Activated naive CD8-positive, alpha-beta T cell treated with anti-CD3 and anti-CD28 coated beads for 36 hours (primary cell): ENCODE results near the gene RPL36AL. TPM values are rescaled to one million over a fixed set of nuclear protein-coding genes. Genes with fewer than 3 reads are reported as not detected.
"Not testable (repeated sequence)": the region's sequence is repeated elsewhere in the genome, so short reads cannot be mapped to it uniquely, and the experiment has no call there.

Experiments used
- DNase-seq: peaks from one replicate; pipeline ENCODE4 v3.0.0; 2021
- H3K27ac Mint-ChIP-seq: one replicate; pipeline ENCODE4 v1.8.0; 2022; ENCODE audit warnings: mild to moderate bottlenecking, moderate library complexity, mixed read lengths
- H3K27me3 Mint-ChIP-seq: one replicate; pipeline ENCODE4 v1.8.0; 2022; ENCODE audit warnings: mild to moderate bottlenecking, mixed read lengths
- H3K36me3 Mint-ChIP-seq: one replicate; pipeline ENCODE4 v1.8.0; 2021; ENCODE audit warnings: mild to moderate bottlenecking, mixed read lengths
- H3K4me1 Mint-ChIP-seq: one replicate; pipeline ENCODE4 v1.8.0; 2021; ENCODE audit warnings: mixed read lengths
- H3K4me3 Mint-ChIP-seq: one replicate; pipeline ENCODE4 v1.8.0; 2022; ENCODE audit warnings: mild to moderate bottlenecking, moderate library complexity, mixed read lengths
- H3K9me3 Mint-ChIP-seq: one replicate; pipeline ENCODE4 v1.8.0; 2022; ENCODE audit warnings: mixed read lengths
- total RNA-seq, 2 experiments: library from RNA; stranded (reverse); gene quantifications; one replicate each; pipeline ENCODE4 v1.2.3, GENCODE V29; 2021

RPL36AL gene
- total RNA-seq, 2 experiments from 2014 or later: 236 to 250 TPM

- H3K9me3 Mint-ChIP-seq: no peaks in the 10 kb centered on the region
- H3K4me3 Mint-ChIP-seq: no peak overlapping the region
- DNase-seq: no peak
- H3K36me3 Mint-ChIP-seq: peaks cover 4% of the 10 kb centered on the region
- H3K4me1 Mint-ChIP-seq: peaks cover 10% of the 10 kb centered on the region
- no peak overlapping the region for H3K27ac Mint-ChIP-seq
- H3K27me3 Mint-ChIP-seq: no peaks in the 10 kb centered on the region
Measured at GRCh38 chr14:49594347-49595091, 25.9 kb downstream of the RPL36AL start.

- no peaks in the 10 kb centered on the region for H3K9me3 Mint-ChIP-seq
- H3K4me1 Mint-ChIP-seq: peaks cover 10% of the 10 kb centered on the region
- H3K27ac Mint-ChIP-seq: no peak overlapping the region
- H3K36me3 Mint-ChIP-seq: no peaks in the 10 kb centered on the region
- no peak for DNase-seq
- H3K27me3 Mint-ChIP-seq: no peaks in the 10 kb centered on the region
- H3K4me3 Mint-ChIP-seq: no peak overlapping the region
Measured at GRCh38 chr14:49593016-49593415, 27.4 kb downstream of the RPL36AL start.

GRCh38 chr14:49589387-49589786 is 31.0 kb downstream of the RPL36AL start:
- H3K27me3 Mint-ChIP-seq: peaks cover 11% of the 10 kb centered on the region
- H3K4me3 Mint-ChIP-seq: no peak overlapping the region
- H3K4me1 Mint-ChIP-seq: peaks cover 16% of the 10 kb centered on the region
- H3K27ac Mint-ChIP-seq: no peak overlapping the region
- no peak for DNase-seq
- no peaks in the 10 kb centered on the region for H3K9me3 Mint-ChIP-seq
- peaks cover 21% of the 10 kb centered on the region for H3K36me3 Mint-ChIP-seq

DNA sequence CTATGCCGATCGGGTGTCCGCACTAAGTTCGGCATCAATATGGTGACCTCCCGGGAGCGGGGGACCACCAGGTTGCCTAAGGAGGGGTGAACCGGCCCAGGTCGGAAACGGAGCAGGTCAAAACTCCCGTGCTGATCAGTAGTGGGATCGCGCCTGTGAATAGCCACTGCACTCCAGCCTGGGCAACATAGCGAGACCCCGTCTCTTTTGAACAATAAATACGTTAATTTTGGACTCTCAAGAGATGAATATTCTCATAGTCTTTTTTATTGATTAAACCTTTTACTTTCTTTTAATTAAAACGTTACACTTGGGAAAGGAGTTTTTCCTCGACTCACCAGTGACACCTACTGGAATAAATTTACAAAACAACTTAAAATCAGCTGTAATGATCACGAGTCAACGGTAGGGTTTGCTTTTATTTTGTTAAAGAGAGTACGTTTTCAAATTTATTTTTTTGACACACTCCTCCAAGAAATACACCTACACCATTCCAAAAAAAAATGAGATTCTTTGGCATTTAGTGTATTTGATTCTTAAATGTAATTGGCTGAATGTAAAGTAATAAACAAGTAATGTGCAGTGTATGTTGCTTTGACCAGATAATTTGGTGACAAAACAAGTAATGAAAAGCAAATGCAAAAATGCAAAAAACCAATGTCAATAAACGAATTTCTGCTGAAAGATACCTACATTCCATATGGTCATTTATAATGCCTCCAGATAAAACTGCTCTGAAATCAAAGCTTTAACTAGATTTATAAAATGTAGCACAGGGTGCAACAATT is 33.6 kb downstream of the RPL36AL start:
- peaks cover 39% of the 10 kb centered on the region for H3K4me1 Mint-ChIP-seq
- peak overlapping the region; percentile 100 for H3K27ac Mint-ChIP-seq
- H3K36me3 Mint-ChIP-seq: peaks cover 45% of the 10 kb centered on the region
- peaks cover 11% of the 10 kb centered on the region for H3K27me3 Mint-ChIP-seq
- no peak for DNase-seq
- peak overlapping the region; percentile 92 for H3K4me3 Mint-ChIP-seq
- no peaks in the 10 kb centered on the region for H3K9me3 Mint-ChIP-seq

- H3K27ac Mint-ChIP-seq: peak within 1 kb of the TSS; percentile 100
- no peaks in the 10 kb centered on the region for H3K9me3 Mint-ChIP-seq
- H3K36me3 Mint-ChIP-seq: peaks cover 53% of the 10 kb centered on the region
- peaks cover 46% of the 10 kb centered on the region for H3K4me1 Mint-ChIP-seq
- H3K27me3 Mint-ChIP-seq: peaks cover 11% of the 10 kb centered on the region
- DNase-seq: peak; percentile 97
- H3K4me3 Mint-ChIP-seq: peak within 1 kb of the TSS; percentile 92
Measured at GRCh38 chr14:49585803-49586672, 34.4 kb downstream of the RPL36AL start, which contains the start of gene RPS29. Gene RPS29 (minus strand): TSS chr14:49586380. CDS start chr14:49586346, 34 bp downstream.

- H3K4me1 Mint-ChIP-seq: peaks cover 49% of the 10 kb centered on the region
- peak overlapping the region; percentile 92 for H3K4me3 Mint-ChIP-seq
- not testable (repeated sequence) for H3K9me3 Mint-ChIP-seq
- H3K27ac Mint-ChIP-seq: peak overlapping the region; percentile 100
- peaks cover 11% of the 10 kb centered on the region for H3K27me3 Mint-ChIP-seq
- H3K36me3 Mint-ChIP-seq: peaks cover 57% of the 10 kb centered on the region
- DNase-seq: peak; percentile 12
Measured at GRCh38 chr14:49584981-49585640, 35.3 kb downstream of the RPL36AL start.

GRCh38 chr14:49584058-49584457 is 36.4 kb downstream of the RPL36AL start:
- H3K4me1 Mint-ChIP-seq: peaks cover 55% of the 10 kb centered on the region
- peak overlapping the region; percentile 100 for H3K27ac Mint-ChIP-seq
- H3K27me3 Mint-ChIP-seq: peaks cover 11% of the 10 kb centered on the region

GRCh38 chr14:49583629-49584028 is 36.8 kb downstream of the RPL36AL start:
- Mint-ChIP-seq H3K27me3 (peaks cover 11% of the 10 kb centered on the region), H3K4me1 (peaks cover 59% of the 10 kb centered on the region), H3K36me3 (peaks cover 63% of the 10 kb centered on the region), H3K4me3 (peak overlapping the region; percentile 92), H3K27ac (peak overlapping the region; percentile 100), H3K9me3 (no peaks in the 10 kb centered on the region)
- DNase-seq: no peak

More at GRCh38 chr14:49584058-49584457, 36.4 kb downstream of the RPL36AL start:
- H3K9me3 Mint-ChIP-seq: no peaks in the 10 kb centered on the region
- DNase-seq: no peak
- H3K36me3 Mint-ChIP-seq: peaks cover 60% of the 10 kb centered on the region
- H3K4me3 Mint-ChIP-seq: peak overlapping the region; percentile 92

DNA sequence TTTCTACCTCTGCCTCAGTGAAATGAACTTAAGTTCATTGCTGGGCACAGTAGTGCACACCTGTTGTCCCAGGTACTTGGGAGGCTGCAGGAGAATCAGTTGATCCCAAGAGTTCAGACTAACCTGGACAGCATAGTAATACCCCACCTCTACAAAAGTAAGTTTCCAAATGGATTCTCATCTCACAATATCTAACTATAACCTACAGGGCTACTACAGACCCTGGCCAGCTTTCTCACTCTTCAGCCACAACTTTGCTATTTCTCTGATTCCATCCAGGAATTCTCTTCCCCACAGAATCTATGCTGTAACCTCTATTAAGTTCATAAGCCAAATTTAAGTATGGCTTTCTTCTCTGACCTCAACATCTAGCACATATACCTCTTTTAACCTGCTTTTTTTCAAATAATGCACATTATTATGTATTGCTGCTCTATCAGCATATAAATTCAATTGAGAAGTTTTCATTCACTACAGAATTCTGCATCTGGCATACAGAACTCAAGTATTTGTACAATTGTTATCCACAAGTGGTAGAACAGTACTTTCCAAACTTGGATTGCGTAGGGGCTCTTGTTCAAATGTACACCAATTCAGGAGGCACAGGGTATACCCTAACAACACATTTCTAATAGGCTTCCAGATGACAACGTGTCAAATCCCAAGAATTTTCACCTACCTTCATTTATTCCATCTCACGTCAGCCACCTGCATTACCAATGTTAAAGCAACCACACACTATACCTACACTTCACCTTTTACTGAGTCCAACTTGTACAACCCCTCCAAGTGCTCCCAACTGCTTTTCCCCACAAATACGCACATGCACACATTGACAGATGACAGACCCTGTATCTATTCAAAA is 38.1 kb downstream of the RPL36AL start:
- Mint-ChIP-seq H3K4me1 (peaks cover 67% of the 10 kb centered on the region), H3K36me3 (peaks cover 71% of the 10 kb centered on the region), H3K27ac (peak overlapping the region; percentile 100), H3K9me3 (no peaks in the 10 kb centered on the region), H3K4me3 (peak overlapping the region; percentile 36), H3K27me3 (peaks cover 11% of the 10 kb centered on the region)
- no peak for DNase-seq

DNA sequence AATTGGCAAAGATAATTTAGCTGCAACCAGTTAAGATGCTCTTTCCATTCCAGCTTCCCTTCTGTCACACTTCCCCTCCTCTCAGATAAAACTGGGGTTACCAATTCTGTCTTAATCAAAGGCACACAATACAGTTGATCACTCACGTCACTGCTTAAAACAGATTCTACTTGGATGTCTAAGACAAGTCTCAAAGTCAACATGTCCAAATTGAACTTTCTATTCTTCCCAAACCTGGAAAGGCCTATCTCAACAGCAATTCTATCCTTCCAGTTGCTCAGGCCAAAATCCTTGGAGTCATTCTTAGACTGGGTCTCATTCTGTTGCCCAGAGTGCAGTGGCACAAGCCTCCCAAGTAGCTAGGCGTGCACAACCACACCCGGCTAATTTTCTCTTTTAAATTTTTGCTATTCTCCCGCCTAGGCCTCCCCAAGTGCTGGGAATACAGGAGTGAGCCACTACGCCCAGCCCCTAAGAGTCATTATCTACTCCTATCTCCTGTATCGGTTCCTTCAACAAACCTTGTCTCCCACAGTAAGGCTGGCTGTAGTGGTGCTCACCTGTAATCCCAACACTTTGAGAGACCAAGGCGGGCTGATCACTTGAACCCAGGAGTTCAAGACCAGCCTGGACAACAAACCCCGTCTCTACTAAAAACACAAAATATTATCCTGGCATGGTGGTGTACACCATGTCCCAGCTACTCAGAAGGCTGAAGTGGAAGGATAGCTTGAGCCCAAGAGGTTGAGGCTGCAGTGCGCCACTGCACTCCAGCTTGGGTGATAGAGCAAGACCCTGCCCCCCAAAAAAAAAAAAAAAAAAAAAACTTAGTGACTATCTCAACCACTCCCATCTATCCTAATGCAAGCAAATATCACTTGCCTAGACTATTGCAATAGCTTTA is 39.0 kb downstream of the RPL36AL start:
- H3K4me3 Mint-ChIP-seq: peak overlapping the region; percentile 36
- H3K27ac Mint-ChIP-seq: peak overlapping the region; percentile 79
- DNase-seq: no peak
- H3K9me3 Mint-ChIP-seq: no peaks in the 10 kb centered on the region
- peaks cover 9% of the 10 kb centered on the region for H3K27me3 Mint-ChIP-seq
- H3K4me1 Mint-ChIP-seq: peaks cover 66% of the 10 kb centered on the region
- peaks cover 77% of the 10 kb centered on the region for H3K36me3 Mint-ChIP-seq

DNA sequence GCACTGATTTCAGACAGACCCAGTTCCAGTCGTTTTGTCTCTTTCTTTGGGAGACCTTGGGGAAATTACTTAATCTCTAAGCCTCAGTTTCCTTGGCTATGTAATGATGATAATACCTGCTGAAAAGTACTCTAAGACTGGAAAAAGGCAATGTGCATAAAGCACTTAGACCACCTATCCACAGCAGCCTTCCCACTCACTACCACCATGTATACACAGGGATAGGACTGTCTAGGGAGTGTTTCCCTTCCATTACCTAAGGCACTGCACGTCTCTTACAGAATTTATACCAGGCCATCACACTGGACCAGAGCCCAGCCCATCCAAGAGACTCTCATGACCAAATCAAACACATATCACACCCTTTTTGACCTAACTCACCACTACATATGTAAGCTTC is 40.6 kb downstream of the RPL36AL start:
- Mint-ChIP-seq H3K4me3 (no peak overlapping the region), H3K36me3 (peaks cover 71% of the 10 kb centered on the region), H3K9me3 (no peaks in the 10 kb centered on the region), H3K27me3 (no peaks in the 10 kb centered on the region), H3K4me1 (peaks cover 66% of the 10 kb centered on the region), H3K27ac (peak overlapping the region; percentile 7)
- no peak for DNase-seq

DNA sequence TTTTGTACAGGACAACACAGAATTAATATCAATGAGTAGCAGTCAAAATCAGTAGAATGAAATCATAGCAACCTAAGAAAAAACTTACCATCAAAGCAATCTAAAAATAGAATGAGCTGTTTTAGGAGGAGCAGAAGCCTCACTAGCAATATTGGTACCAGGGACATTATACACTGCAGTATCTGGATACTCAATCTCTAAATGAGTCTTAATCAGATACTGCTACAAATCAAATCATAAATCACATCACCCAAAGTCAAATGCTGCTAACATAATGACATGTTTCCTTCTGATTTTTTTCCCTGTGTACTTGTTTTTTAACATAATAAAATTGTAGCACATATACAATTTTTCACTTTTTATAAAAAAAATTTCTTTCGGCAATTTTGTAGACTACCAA is 42.3 kb downstream of the RPL36AL start:
- Mint-ChIP-seq H3K4me3 (no peak overlapping the region), H3K4me1 (peaks cover 58% of the 10 kb centered on the region), H3K27ac (peak overlapping the region; percentile 55)

DNA sequence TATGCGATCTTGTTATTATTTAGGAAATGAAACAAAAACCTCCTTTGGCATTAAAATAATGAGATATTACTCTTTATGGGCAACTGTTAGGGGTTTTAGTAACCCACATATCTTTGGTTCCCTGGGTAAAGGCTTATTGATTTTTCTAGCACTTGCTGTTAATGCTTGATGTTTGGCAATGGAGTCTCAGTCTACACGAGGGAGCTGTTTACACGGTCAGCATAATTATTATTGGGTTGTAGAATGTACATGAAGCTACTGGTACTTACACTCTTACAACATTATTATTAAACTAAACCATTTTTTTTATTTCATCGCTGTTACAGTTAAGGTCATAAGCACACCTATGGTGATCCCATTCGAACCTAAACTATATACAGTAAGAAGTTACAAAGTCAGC is 46.4 kb downstream of the RPL36AL start:
- Mint-ChIP-seq H3K9me3 (peaks cover 2% of the 10 kb centered on the region), H3K27me3 (no peaks in the 10 kb centered on the region), H3K4me1 (peaks cover 29% of the 10 kb centered on the region), H3K4me3 (no peak overlapping the region), H3K36me3 (peaks cover 69% of the 10 kb centered on the region), H3K27ac (no peak overlapping the region)
- no peak for DNase-seq

More for the DNA sequence above, 42.3 kb downstream of the RPL36AL start:
- Mint-ChIP-seq H3K9me3 (no peaks in the 10 kb centered on the region), H3K27me3 (no peaks in the 10 kb centered on the region), H3K36me3 (peaks cover 71% of the 10 kb centered on the region)
- DNase-seq: no peak
